ENCODE results near the gene AP1S2. TPM values are rescaled to one million over a fixed set of nuclear protein-coding genes. Genes with fewer than 3 reads are reported as not detected.

AP1S2 gene
- total and polyA plus RNA-seq, 9 of the 15 experiments (the other 6 are each of a cell fraction or from before 2014, with no cell fraction given): 11.1 to 64.2 (median 25.8) TPM

DNA sequence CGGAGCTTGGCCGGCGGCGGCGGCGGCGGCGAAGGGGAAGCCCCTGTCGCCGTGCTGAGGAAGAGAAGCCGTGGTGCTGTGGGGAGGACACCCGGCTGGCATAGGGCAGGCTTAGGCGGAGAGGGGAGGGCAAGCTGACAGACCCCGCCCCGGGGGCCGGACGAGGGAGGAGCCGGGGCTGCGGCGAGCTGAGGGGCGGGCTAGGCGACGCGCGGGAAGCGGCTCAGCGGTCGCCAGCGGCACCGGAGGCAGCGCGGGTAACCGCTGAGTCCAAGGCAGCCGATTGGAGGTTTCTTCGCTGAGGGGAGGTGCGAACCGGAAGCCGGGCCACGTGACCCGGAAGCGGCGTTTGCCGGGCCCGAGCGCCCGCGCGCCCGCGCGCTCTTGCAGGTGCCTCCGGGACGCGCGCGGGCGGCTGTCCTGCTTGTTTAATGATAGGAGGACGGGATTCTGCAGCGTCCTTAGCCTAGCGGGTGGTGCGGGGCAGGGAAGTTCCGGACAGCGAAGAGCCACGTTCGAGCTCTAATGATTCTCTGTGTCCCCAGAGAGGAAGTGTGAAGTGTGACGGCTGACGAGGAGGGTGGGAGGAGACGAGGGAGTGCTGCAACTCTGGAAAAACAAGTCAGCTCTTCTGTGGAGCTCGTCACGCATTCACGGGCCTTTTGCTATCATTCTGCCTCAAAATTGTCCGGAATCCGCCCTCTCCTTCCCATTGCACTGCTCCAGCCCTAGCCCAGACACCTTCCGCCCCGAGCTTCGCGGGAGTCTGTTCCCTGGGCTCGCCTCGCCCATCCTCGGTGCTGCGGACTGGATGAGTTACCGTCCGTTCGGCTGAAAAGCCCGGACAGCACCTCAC is at the start of gene AP1S2 (continued):
- TF ChIP-seq, protein P1, sequence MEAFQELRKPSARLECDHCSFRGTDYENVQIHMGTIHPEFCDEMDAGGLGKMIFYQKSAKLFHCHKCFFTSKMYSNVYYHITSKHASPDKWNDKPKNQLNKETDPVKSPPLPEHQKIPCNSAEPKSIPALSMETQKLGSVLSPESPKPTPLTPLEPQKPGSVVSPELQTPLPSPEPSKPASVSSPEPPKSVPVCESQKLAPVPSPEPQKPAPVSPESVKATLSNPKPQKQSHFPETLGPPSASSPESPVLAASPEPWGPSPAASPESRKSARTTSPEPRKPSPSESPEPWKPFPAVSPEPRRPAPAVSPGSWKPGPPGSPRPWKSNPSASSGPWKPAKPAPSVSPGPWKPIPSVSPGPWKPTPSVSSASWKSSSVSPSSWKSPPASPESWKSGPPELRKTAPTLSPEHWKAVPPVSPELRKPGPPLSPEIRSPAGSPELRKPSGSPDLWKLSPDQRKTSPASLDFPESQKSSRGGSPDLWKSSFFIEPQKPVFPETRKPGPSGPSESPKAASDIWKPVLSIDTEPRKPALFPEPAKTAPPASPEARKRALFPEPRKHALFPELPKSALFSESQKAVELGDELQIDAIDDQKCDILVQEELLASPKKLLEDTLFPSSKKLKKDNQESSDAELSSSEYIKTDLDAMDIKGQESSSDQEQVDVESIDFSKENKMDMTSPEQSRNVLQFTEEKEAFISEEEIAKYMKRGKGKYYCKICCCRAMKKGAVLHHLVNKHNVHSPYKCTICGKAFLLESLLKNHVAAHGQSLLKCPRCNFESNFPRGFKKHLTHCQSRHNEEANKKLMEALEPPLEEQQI (IDR thresholded peaks at IDR 0.05): no peak
- TF ChIP-seq HDAC3 (IDR thresholded peaks at IDR 0.05; ENCODE audit: borderline replicate concordance, partially characterized antibody): no peak
- no peak for TF ChIP-seq ZNF699 (CRISPR knock-in tag; IDR thresholded peaks at IDR 0.05; ENCODE audit: insufficient replicate concordance)
- TF ChIP-seq, protein P2, sequence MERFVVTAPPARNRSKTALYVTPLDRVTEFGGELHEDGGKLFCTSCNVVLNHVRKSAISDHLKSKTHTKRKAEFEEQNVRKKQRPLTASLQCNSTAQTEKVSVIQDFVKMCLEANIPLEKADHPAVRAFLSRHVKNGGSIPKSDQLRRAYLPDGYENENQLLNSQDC (CRISPR knock-in tag; IDR thresholded peaks at IDR 0.05): no peak
- no peak for TF ChIP-seq CHD2 (IDR thresholded peaks at IDR 0.05; ENCODE audit: low read depth, low read length)
- TF ChIP-seq ELK3 (CRISPR knock-in tag; IDR thresholded peaks at IDR 0.05): no peak
- TF ChIP-seq EGR1 (conservative IDR thresholded peaks at IDR 0.05): 0 out of 2 replicates have a peak, but pooled peaks have one; percentile 9
- TF ChIP-seq ZEB2 (IDR thresholded peaks at IDR 0.05): no peak
- no peak for TF ChIP-seq NFE2L1 (tag; IDR thresholded peaks at IDR 0.05; ENCODE audit: borderline replicate concordance, low read depth)
- TF ChIP-seq, protein P3, sequence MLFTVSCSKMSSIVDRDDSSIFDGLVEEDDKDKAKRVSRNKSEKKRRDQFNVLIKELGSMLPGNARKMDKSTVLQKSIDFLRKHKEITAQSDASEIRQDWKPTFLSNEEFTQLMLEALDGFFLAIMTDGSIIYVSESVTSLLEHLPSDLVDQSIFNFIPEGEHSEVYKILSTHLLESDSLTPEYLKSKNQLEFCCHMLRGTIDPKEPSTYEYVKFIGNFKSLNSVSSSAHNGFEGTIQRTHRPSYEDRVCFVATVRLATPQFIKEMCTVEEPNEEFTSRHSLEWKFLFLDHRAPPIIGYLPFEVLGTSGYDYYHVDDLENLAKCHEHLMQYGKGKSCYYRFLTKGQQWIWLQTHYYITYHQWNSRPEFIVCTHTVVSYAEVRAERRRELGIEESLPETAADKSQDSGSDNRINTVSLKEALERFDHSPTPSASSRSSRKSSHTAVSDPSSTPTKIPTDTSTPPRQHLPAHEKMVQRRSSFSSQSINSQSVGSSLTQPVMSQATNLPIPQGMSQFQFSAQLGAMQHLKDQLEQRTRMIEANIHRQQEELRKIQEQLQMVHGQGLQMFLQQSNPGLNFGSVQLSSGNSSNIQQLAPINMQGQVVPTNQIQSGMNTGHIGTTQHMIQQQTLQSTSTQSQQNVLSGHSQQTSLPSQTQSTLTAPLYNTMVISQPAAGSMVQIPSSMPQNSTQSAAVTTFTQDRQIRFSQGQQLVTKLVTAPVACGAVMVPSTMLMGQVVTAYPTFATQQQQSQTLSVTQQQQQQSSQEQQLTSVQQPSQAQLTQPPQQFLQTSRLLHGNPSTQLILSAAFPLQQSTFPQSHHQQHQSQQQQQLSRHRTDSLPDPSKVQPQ (CRISPR knock-in tag; IDR thresholded peaks at IDR 0.05; ENCODE audit: borderline replicate concordance): no peak
- TF ChIP-seq SIRT6 (IDR thresholded peaks at IDR 0.05; ENCODE audit: low read depth, low read length): no peak
- no peak for TF ChIP-seq TBP (optimal IDR thresholded peaks at IDR 0.05; ENCODE audit: low read depth, low read length)
- no peak for TF ChIP-seq POLR3G (IDR thresholded peaks at IDR 0.05; ENCODE audit: extremely low read depth, insufficient read length, insufficient replicate concordance)
- no peak for TF ChIP-seq DMBX1 (CRISPR knock-in tag; IDR thresholded peaks at IDR 0.05; ENCODE audit: borderline replicate concordance)
- no peak for TF ChIP-seq SRSF3 (IDR thresholded peaks at IDR 0.05; ENCODE audit: insufficient read depth, low read length)
- no peak for TF ChIP-seq GABPB1 (CRISPR knock-in tag; IDR thresholded peaks at IDR 0.05)
- TF ChIP-seq, protein P4, sequence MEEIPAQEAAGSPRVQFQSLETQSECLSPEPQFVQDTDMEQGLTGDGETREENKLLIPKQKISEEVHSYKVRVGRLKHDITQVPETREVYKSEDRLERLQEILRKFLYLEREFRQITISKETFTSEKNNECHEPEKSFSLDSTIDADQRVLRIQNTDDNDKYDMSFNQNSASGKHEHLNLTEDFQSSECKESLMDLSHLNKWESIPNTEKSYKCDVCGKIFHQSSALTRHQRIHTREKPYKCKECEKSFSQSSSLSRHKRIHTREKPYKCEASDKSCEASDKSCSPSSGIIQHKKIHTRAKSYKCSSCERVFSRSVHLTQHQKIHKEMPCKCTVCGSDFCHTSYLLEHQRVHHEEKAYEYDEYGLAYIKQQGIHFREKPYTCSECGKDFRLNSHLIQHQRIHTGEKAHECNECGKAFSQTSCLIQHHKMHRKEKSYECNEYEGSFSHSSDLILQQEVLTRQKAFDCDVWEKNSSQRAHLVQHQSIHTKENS (CRISPR knock-in tag; IDR thresholded peaks at IDR 0.05): no peak
- TF ChIP-seq HDGF (IDR thresholded peaks at IDR 0.05): no peak
- TF ChIP-seq HNRNPUL1 (IDR thresholded peaks at IDR 0.05; ENCODE audit: low read length): no peak
- TF ChIP-seq ARHGAP35 (IDR thresholded peaks at IDR 0.05; ENCODE audit: partially characterized antibody): no peak
